Measurements from ENCODE around the gene TEX12.

The TEX12 gene

DNA sequence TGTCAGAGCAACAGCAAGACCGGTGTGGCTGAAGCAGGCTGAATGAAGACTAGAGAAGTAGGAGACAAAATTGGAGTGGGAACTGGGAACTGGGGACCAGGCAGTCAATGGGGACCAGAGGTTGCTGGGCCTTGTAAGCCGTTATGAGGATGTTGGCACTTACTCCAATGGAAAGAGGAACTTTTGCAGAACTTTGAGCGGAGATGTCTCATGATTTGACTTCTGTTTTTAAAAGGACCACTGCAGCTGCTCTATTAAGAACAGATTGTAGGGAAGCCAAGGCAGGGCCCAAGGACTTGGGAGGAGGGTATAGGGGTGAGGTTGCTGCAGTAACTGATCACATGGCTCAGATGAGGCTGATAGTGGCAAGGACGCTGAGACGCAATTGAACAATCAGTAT, 37.5 kb upstream of the TEX12 start:
- TF ChIP-seq, protein P1, sequence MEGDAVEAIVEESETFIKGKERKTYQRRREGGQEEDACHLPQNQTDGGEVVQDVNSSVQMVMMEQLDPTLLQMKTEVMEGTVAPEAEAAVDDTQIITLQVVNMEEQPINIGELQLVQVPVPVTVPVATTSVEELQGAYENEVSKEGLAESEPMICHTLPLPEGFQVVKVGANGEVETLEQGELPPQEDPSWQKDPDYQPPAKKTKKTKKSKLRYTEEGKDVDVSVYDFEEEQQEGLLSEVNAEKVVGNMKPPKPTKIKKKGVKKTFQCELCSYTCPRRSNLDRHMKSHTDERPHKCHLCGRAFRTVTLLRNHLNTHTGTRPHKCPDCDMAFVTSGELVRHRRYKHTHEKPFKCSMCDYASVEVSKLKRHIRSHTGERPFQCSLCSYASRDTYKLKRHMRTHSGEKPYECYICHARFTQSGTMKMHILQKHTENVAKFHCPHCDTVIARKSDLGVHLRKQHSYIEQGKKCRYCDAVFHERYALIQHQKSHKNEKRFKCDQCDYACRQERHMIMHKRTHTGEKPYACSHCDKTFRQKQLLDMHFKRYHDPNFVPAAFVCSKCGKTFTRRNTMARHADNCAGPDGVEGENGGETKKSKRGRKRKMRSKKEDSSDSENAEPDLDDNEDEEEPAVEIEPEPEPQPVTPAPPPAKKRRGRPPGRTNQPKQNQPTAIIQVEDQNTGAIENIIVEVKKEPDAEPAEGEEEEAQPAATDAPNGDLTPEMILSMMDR (IDR thresholded peaks at IDR 0.05; ENCODE audit: extremely low read depth, insufficient read depth, missing control alignments) = no peak
- DNase-seq (ENCODE audit: low spot score) = no peak

DNA sequence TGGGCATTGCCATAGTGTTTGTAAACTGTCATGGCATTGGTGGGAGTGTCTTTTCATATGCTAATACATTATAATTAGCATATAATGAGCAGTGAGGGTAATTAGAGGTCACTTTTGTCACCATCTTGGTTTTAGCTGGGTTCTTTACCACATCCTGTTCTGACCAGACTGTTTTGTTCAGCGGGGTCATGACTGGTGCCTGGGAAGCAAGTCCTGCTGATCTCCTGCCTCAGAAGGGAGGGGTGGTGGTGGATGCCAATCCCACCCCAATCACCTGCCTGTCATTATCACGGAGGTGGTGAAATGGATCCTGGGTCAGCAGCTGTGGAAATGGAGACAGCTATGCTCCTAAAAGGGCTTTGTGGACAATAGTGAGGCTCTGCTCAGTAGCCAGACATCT, 34.4 kb upstream of the TEX12 start:
- in situ Hi-C loops (cut with MboI; ENCODE audit: low pct_unique_long_range_greater_than_20kb, low sequenced_read_pairs, unreplicated experiment) = no loop called here
- DNase-seq (ENCODE audit: low spot score) = no peak
- TF ChIP-seq, protein P1 (IDR thresholded peaks at IDR 0.05; ENCODE audit: extremely low read depth, insufficient read depth, missing control alignments) = no peak

More for the DNA sequence above, 37.5 kb upstream of the TEX12 start:
- in situ Hi-C loops (cut with MboI; ENCODE audit: low pct_unique_long_range_greater_than_20kb, low sequenced_read_pairs, unreplicated experiment) = no loop called here

DNA sequence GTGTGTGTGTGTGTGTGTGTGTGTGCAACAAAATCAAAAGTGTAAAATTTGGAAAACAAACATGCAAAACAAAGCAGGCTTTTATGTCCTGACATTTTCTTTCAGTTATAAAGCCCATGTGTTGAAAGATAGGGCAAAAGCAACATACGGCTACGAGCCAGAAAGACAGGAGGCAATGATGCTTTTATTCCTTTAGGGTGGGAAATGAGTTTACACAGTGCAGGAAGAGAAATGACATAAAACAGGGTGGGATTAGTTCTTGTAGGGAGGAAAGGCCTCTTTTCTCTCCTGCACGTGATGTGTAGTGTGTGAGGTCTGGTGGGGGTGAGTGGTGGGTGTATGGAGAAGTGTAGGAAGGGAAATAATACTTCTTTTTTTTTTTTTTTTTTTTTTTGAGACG, 32.7 kb upstream of the TEX12 start:
- TF ChIP-seq, protein P1 (IDR thresholded peaks at IDR 0.05; ENCODE audit: extremely low read depth, insufficient read depth, missing control alignments) = no peak
- in situ Hi-C loops (cut with MboI; ENCODE audit: low pct_unique_long_range_greater_than_20kb, low sequenced_read_pairs, unreplicated experiment) = no loop called here
- no peak for DNase-seq (ENCODE audit: low spot score)

DNA sequence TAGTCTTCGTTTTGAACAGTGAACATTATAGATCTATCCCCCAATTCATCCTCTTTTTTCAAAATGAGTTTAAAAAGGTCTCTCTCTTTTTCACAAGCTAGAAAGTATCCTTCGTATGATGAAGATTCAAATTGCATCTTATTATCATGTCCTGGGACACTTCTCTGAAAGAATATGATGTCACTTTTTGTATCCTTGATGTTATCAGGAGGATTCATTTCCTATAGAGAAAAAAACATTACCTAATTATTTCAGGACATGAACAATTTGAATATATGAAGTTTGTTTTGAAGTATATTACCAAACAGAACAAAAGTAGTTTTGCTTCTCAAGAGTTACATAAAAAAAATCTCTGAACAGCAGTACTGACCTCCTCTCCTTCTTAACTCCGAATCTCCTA, 23.6 kb upstream of the TEX12 start:
- TF ChIP-seq, protein P1 (IDR thresholded peaks at IDR 0.05; ENCODE audit: extremely low read depth, insufficient read depth, missing control alignments) = no peak
- in situ Hi-C loops (cut with MboI; ENCODE audit: low pct_unique_long_range_greater_than_20kb, low sequenced_read_pairs, unreplicated experiment) = no loop called here
- DNase-seq (ENCODE audit: low spot score) = no peak

DNA sequence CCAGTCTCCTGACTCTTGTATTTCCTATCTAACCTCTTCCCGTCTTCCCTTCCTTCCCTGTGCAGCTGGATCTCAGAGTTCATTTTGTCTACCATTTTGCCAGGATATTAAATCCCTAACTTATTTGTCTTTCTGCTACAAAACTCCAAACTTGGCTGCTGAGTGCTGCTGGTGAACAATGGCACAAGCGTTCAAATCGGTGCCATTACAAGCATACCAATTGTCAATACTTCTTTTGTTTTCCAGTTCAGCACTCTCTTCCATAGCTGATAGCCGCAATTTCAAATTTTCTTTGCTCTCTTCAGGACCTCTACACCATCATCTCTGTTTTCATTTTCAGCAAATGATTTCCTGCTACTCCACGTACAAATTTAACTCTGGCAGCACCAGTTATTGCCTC, 16.7 kb upstream of the TEX12 start:
- no peak for DNase-seq (ENCODE audit: low spot score)
- in situ Hi-C loops (cut with MboI; ENCODE audit: low pct_unique_long_range_greater_than_20kb, low sequenced_read_pairs, unreplicated experiment) = no loop called here
- TF ChIP-seq, protein P1 (IDR thresholded peaks at IDR 0.05; ENCODE audit: extremely low read depth, insufficient read depth, missing control alignments) = no peak

DNA sequence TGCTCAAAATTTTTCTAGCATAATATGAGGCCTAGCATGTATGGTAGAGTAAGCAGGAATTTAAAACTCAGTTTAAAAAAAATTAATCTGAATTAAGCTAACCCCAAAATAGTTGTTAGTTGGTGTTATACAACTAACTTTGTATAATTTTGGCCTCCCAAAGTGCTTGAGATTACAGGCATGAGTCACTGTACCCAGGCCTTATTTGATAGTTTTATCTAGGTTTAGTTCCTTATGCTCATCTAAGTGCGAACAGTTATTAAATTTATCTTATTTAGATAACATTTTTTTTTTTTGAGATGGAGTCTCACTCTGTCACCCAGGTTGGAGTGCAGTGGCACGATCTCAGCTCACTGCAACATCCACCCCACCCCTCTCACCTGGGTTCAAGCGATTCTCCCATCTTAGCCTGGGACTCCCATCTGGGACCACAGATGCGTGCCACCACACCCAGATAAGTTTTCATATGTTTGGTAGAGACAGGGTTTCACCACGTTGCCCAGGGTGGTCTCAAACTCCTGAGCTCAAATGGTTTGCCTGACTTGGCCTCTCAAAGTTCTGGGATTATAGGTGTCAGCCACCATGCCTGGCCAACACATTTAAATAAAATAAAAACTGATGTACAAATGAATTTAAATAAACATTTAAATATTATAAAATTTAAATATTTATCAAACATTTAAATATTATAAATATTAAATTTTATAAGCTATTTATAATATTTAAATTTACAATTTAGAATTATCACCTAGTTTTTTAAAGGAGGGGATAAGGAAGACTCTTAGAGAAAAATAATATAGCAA, 10.8 kb upstream of the TEX12 start:
- TF ChIP-seq, protein P1 (IDR thresholded peaks at IDR 0.05; ENCODE audit: extremely low read depth, insufficient read depth, missing control alignments) = no peak
- DNase-seq (ENCODE audit: low spot score) = no peak
- in situ Hi-C loops (cut with MboI; ENCODE audit: low pct_unique_long_range_greater_than_20kb, low sequenced_read_pairs, unreplicated experiment) = no loop called here
